ENCODE data around the gene JAG2. TPM values are rescaled to one million over a fixed set of nuclear protein-coding genes. Genes with fewer than 3 reads are reported as not detected.

Gene JAG2
- total and polyA plus RNA-seq, 2 of the 13 experiments (the other 11 are each of a cell fraction or from before 2014, with no cell fraction given), result 0.04 to 0.16 TPM

GRCh38 chr14:105165761-105166485 is 2.7 kb downstream of the JAG2 start (continued):
- TF ChIP-seq ZNF761 (CRISPR knock-in tag; conservative IDR thresholded peaks at IDR 0.05) (no peak), ZNF749 (CRISPR knock-in tag; IDR thresholded peaks at IDR 0.05; ENCODE audit: borderline replicate concordance) (no peak), CEBPZ (IDR thresholded peaks at IDR 0.05; ENCODE audit: low read length) (no peak), ZSCAN20 (CRISPR knock-in tag; IDR thresholded peaks at IDR 0.05; ENCODE audit: borderline replicate concordance) (no peak), RCOR2 (CRISPR knock-in tag; IDR thresholded peaks at IDR 0.05) (no peak), PRDM15 (CRISPR knock-in tag; IDR thresholded peaks at IDR 0.05) (no peak), RXRA (CRISPR knock-in tag; IDR thresholded peaks at IDR 0.05) (no peak), ZNF776 (CRISPR knock-in tag; IDR thresholded peaks at IDR 0.05) (no peak), RELA (CRISPR knock-in tag; IDR thresholded peaks at IDR 0.05) (no peak), MAFF (IDR thresholded peaks at IDR 0.05; ENCODE audit: low read depth, low read length) (no peak), CEBPG (CRISPR knock-in tag; IDR thresholded peaks at IDR 0.05) (no peak), HNF4A (CRISPR knock-in tag; IDR thresholded peaks at IDR 0.05) (no peak)
